Measurements from ENCODE around the gene STARD7.

DNA sequence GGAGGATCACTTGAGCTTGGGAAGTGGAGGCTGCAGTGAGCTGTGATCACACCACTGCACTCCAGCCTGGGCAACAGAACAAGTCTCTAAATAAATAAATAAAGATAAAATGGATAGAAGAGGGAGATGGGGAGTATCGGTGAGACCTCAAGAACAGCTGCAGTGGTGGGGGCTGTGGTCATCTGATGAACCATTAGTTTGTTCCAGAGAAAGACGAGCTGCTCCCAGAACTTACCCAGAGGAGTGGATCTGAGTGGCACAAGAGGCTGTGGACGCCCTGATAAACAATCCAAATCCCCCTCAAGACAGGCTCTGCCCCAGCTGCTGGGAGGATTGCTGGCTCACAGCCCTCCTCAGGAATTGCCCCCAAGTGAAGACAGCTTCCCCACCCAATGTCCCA is 30.5 kb upstream of the STARD7 start:
- TF ChIP-seq TARDBP (IDR thresholded peaks at IDR 0.05) (no peak), NFRKB (IDR thresholded peaks at IDR 0.05) (no peak), SUZ12 (IDR thresholded peaks at IDR 0.05) (no peak), FOXK2 (IDR thresholded peaks at IDR 0.05) (no peak), SP1 (IDR thresholded peaks at IDR 0.05) (no peak), ZNF384 (IDR thresholded peaks at IDR 0.05) (no peak)
